Measurements from ENCODE around the gene SDCCAG8. TPM values are rescaled to one million over a fixed set of nuclear protein-coding genes. Genes with fewer than 3 reads are reported as not detected.

SDCCAG8 gene
- total RNA-seq, 1 experiment from 2014 or later = 14.0 TPM

DNA sequence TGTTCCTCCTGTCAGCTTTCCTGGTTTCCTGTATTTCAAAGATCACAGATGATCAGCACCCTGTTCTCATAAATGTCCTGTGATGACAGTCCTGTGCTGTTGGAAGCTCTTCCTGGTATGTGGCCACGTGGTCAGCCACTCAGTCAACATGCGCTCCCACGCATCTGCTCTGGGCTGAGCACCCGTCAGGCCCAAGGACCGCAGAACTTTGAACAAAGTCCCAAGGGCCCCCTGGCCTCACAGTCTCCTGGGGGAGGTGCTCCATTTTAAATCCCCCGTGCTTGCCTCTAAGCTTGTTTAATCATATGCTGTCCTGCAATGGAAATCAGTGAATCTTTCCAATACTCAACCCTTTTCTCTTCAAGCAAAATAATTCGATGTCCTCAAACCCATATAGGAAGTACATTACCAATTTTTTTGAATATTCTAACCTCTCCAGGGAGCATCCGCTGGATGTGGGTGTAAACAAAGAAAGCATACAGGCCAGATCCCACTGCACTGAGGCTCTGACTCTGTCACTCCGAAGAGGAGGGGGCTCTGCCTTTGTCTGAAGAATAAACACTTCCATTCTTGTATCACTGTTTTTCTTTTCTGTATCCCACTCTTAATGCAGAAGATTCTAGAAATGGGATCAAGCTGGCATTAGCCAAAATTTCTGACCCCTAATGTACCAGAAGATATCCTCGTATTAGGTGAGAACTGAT is 250.3 kb downstream of the SDCCAG8 start:
- ChIA-PET CTCF (no interaction called here), POLR2A (no interaction called here)
- Histone ChIP-seq H3K4me1 (ENCODE audit: control insufficient read depth, insufficient read depth, low read length) (no peaks in the 10 kb centered on the region), H3K27ac (ENCODE audit: low read length) (no peak overlapping the region), H3K4me3 (ENCODE audit: low read depth in 2 of 2, low read length in 2 of 2) (no peak overlapping the region), H3K36me3 (ENCODE audit: control insufficient read depth, insufficient read depth, low read length) (no peaks in the 10 kb centered on the region), H3K27me3 (ENCODE audit: control insufficient read depth, insufficient read depth, low read length) (no peaks in the 10 kb centered on the region), H3K9me3 (ENCODE audit: control insufficient read depth, insufficient read depth, low read depth, low read length) (no peaks in the 10 kb centered on the region)
- BruUV-seq (replicated peaks) = no TSS peak
- TF ChIP-seq, protein P1, sequence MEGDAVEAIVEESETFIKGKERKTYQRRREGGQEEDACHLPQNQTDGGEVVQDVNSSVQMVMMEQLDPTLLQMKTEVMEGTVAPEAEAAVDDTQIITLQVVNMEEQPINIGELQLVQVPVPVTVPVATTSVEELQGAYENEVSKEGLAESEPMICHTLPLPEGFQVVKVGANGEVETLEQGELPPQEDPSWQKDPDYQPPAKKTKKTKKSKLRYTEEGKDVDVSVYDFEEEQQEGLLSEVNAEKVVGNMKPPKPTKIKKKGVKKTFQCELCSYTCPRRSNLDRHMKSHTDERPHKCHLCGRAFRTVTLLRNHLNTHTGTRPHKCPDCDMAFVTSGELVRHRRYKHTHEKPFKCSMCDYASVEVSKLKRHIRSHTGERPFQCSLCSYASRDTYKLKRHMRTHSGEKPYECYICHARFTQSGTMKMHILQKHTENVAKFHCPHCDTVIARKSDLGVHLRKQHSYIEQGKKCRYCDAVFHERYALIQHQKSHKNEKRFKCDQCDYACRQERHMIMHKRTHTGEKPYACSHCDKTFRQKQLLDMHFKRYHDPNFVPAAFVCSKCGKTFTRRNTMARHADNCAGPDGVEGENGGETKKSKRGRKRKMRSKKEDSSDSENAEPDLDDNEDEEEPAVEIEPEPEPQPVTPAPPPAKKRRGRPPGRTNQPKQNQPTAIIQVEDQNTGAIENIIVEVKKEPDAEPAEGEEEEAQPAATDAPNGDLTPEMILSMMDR (IDR thresholded peaks at IDR 0.05) = no peak
- TF ChIP-seq POLR2AphosphoS5 (IDR thresholded peaks at IDR 0.05; ENCODE audit: low read depth, low read length) = no peak
- TF ChIP-seq, protein P2, sequence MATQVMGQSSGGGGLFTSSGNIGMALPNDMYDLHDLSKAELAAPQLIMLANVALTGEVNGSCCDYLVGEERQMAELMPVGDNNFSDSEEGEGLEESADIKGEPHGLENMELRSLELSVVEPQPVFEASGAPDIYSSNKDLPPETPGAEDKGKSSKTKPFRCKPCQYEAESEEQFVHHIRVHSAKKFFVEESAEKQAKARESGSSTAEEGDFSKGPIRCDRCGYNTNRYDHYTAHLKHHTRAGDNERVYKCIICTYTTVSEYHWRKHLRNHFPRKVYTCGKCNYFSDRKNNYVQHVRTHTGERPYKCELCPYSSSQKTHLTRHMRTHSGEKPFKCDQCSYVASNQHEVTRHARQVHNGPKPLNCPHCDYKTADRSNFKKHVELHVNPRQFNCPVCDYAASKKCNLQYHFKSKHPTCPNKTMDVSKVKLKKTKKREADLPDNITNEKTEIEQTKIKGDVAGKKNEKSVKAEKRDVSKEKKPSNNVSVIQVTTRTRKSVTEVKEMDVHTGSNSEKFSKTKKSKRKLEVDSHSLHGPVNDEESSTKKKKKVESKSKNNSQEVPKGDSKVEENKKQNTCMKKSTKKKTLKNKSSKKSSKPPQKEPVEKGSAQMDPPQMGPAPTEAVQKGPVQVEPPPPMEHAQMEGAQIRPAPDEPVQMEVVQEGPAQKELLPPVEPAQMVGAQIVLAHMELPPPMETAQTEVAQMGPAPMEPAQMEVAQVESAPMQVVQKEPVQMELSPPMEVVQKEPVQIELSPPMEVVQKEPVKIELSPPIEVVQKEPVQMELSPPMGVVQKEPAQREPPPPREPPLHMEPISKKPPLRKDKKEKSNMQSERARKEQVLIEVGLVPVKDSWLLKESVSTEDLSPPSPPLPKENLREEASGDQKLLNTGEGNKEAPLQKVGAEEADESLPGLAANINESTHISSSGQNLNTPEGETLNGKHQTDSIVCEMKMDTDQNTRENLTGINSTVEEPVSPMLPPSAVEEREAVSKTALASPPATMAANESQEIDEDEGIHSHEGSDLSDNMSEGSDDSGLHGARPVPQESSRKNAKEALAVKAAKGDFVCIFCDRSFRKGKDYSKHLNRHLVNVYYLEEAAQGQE (IDR thresholded peaks at IDR 0.05; ENCODE audit: insufficient read depth in 1 of 2, low read depth in 2 of 2, low read length in 1 of 2) = no peak
- DNase-seq (ENCODE audit: low read depth, low spot score) (no peak), ATAC-seq (no peak)
- in situ Hi-C loops (cut with HindIII; ENCODE audit: low pct_unique_long_range_greater_than_20kb, low sequenced_read_pairs) = no loop called here
- intact Hi-C loops (cut with micrococcal nuclease; ENCODE audit: unreplicated experiment) = no loop called here

DNA sequence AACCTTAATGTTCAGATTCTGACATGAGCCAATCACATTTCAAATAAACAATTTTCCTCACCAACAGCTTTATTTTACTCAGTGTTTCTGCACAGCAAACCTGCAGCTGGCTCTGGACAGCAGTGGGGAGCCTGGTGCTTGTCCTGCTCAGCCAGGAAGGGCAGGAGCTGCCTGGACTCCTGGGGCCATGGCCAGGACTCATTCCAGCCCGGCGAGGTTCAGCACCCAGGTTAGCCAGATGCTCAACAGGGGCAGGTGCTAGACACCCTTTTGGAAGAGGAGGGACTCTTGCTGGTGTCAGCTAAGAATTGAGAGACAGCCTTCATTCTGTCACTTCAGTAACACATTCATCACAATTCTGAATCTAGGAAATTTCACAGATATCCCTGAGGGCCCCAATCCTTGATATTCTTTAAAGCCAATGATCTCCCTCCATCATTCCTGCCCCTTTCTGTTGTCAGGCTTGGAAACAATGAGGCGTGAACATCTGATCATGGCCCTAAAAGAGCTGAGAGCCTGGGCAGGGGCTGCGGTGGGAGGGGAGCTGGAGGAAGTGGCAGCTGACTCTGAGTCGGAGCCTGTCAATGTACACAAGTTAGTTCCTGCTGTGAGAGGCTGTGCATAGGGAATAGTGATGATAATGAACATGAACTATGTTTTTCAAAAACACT is 251.3 kb downstream of the SDCCAG8 start:
- BruUV-seq (replicated peaks) = no TSS peak
- intact Hi-C loops (cut with micrococcal nuclease; ENCODE audit: unreplicated experiment) = no loop called here
- ATAC-seq = no peak
- H3K27me3 ChIP-seq (ENCODE audit: control insufficient read depth, insufficient read depth, low read length) = no peaks in the 10 kb centered on the region
- TF ChIP-seq TCF7L2 (IDR thresholded peaks at IDR 0.05; ENCODE audit: low read depth, low read length) = no peak
- TF ChIP-seq SIN3A (IDR thresholded peaks at IDR 0.05; ENCODE audit: borderline replicate concordance, insufficient read depth, low read depth, low read length) = no peak
- TF ChIP-seq, protein P2 (IDR thresholded peaks at IDR 0.05; ENCODE audit: insufficient read depth in 1 of 2, low read depth in 2 of 2, low read length in 1 of 2) = no peak
- TF ChIP-seq POLR2AphosphoS5 (IDR thresholded peaks at IDR 0.05; ENCODE audit: low read depth, low read length) = no peak
- TF ChIP-seq, protein P1 (IDR thresholded peaks at IDR 0.05) = no peak
- H3K36me3 ChIP-seq (ENCODE audit: control insufficient read depth, insufficient read depth, low read length) = no peaks in the 10 kb centered on the region
- no peaks in the 10 kb centered on the region for H3K9me3 ChIP-seq (ENCODE audit: control insufficient read depth, insufficient read depth, low read depth, low read length)
- CTCF ChIA-PET = no interaction called here
- no peak for DNase-seq (ENCODE audit: low read depth, low spot score)
- H3K4me1 ChIP-seq (ENCODE audit: control insufficient read depth, insufficient read depth, low read length) = no peaks in the 10 kb centered on the region
- POLR2A ChIA-PET = no interaction called here
- no peak overlapping the region for H3K4me3 ChIP-seq (ENCODE audit: low read depth in 2 of 2, low read length in 2 of 2)
- H3K27ac ChIP-seq (ENCODE audit: low read length) = no peak overlapping the region
- in situ Hi-C loops (cut with HindIII; ENCODE audit: low pct_unique_long_range_greater_than_20kb, low sequenced_read_pairs) = no loop called here
